Thymus (tissue), 11 donors: ENCODE data around the gene SPIRE1. TPM values are rescaled to one million over a fixed set of nuclear protein-coding genes. Genes with fewer than 3 reads are reported as not detected.
"Not testable (repeated sequence)": the region's sequence is repeated elsewhere in the genome, so short reads cannot be mapped to it uniquely, and the experiment has no call there.

Experiments used
- DNase-seq, 9 donors: peaks; one replicate each; pipeline ENCODE4 v3.0.0-alpha.2; 2013; ENCODE audit warnings: low spot score in 9 of 9, low read depth in 6 of 9, missing footprints in 1 of 9
- H3K27ac ChIP-seq, 2 donors: one replicate each; pipeline ENCODE4 v1.5.1; 2013; ENCODE audit warnings: control low read depth in 1 of 2, low read depth in 1 of 2, low read length in 1 of 2, mild to moderate bottlenecking in 1 of 2, moderate library complexity in 1 of 2
- H3K27me3 ChIP-seq, 2 donors: one replicate each; pipeline ENCODE4 v1.5.1; 2013; ENCODE audit warnings: low read length in 1 of 2; ENCODE audit not compliant: control insufficient read depth in 2 of 2, insufficient read depth in 1 of 2
- H3K36me3 ChIP-seq, 2 donors: one replicate each; pipeline ENCODE4 v1.5.1; 2013; ENCODE audit warnings: low read length in 1 of 2, mild to moderate bottlenecking in 1 of 2, moderate library complexity in 1 of 2; ENCODE audit not compliant: control insufficient read depth in 2 of 2, insufficient read depth in 2 of 2
- H3K4me1 ChIP-seq, 2 donors: one replicate each; pipeline ENCODE4 v1.5.1; 2013; ENCODE audit warnings: low read length in 2 of 2; ENCODE audit not compliant: control insufficient read depth in 2 of 2, insufficient read depth in 2 of 2
- H3K4me3 ChIP-seq, 2 donors: one replicate each; pipeline ENCODE4 v1.5.1; 2013; ENCODE audit warnings: low read length in 2 of 2, control low read depth in 1 of 2, mild to moderate bottlenecking in 1 of 2
- H3K9me3 ChIP-seq, 2 donors: one replicate each; pipeline ENCODE4 v1.5.1; 2013; ENCODE audit warnings: low read length in 1 of 2, mild to moderate bottlenecking in 1 of 2; ENCODE audit not compliant: control insufficient read depth in 2 of 2, insufficient read depth in 1 of 2
- WGBS: extraction: QIAGEN DNeasy Blood & Tissue Kit; methylation state at CpG from one replicate; pipeline ENCODE4 v1.1.7; 2013; 5-methylcytosine and 5-hydroxymethylcytosine counted together
- polyA plus RNA-seq: library from polyadenylated mRNA; stranded (reverse); fragments of 200-250 nt; gene quantifications from one replicate; pipeline ENCODE4 v1.2.3, GENCODE V29; 2013
- total RNA-seq: library from RNA; stranded (reverse); fragments of 120-200 nt; gene quantifications from one replicate; pipeline ENCODE4 v1.2.4, GENCODE V29; 2013
- donor health status: healthy.

Gene SPIRE1
- total and polyA plus RNA-seq, 2 donors: 6.2 to 7.6 TPM

DNA sequence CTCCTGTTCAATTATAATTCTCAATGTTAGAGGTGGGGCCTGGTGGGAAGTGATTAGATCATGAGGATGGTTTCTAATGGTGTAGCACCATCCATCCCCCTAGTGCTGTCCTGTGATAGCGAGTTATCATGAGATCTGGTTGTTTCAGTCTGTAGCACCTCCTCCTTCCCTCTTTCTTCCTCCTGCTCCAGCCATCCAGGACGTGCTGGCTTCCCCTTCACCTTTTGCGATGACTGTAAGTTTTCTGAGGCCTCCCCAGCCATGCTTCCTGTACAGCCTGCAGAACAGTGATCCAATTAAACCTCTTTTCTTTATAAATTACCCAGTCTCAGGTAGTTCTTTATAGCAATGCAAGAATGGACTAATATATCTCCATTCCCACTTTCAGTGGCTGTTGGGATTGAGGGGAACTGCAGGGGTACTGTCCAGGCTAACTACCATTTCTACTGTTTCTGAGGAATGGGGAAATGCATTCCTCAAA, 19.2 kb downstream of the SPIRE1 start:
- Histone ChIP-seq H3K4me3 (no peak overlapping the region), H3K36me3 (no peaks in the 10 kb centered on the region), H3K27ac (no peak overlapping the region), H3K9me3 (no peaks in the 10 kb centered on the region), H3K4me1 (no peaks in the 10 kb centered on the region), H3K27me3 (no peaks in the 10 kb centered on the region)
- 96% methylated on average over 3 of the region's 3 CpGs for WGBS
- DNase-seq: no peak

DNA sequence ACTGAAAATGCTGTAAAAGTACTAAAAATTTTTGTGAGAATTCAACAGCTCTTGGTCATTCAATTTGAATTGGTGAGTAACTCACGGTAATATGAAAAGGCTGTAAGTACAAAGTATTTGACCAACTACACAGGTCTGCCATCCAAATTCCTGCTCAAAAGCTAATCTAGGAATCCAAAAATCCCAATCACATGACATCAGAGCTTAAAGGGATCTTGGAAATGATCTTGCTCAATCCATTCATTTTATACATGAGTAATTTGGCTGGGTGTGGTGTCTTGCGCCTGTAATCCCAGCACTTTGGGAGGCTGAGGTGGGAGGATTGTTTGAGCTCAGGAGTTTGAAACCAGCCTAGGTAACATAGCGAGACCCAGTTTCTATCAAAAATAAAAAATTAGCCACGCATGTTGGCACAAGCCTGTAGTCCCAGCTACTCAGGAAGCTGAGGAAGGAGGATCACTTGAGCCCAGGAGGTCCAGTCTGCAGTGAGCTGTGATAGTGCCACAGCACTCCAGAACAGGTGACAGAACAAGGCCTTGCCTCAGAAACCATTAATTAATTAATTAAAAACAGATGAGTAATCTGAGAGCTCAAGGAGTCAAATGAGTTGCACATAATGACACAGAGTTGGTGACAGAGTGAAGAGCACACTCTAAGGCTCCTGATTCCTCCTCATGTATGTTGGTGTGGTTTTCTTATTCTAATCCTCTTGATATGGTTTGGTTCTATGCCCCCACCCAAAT, 19.8 kb downstream of the SPIRE1 start:
- no peaks in the 10 kb centered on the region for H3K4me1 ChIP-seq
- no peak overlapping the region for H3K4me3 ChIP-seq
- no peaks in the 10 kb centered on the region for H3K36me3 ChIP-seq
- H3K27ac ChIP-seq: no peak overlapping the region
- no peaks in the 10 kb centered on the region for H3K9me3 ChIP-seq
- WGBS: over 99% methylated on average over 4 of the region's 4 CpGs
- no peaks in the 10 kb centered on the region for H3K27me3 ChIP-seq
- no peak for DNase-seq

DNA sequence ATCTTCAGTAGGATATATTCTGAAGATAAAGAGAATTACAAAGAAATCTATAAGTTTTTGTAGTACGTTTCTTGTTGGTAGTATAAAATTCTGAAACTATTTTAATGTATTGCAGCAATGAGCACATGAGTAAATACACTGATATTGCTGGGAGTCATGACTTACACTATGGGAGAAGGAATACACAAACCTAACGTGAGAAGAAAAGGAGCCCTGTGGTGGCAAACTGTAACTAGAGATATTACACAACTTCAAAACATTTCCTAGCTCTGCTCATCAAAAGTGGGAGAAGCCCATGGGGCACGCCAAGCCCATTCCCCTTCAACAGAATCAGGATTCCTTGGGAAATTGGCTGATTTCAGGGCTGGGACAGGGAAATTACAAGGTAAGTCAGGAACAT, 20.5 kb downstream of the SPIRE1 start:
- WGBS: 96% methylated on average over 3 of the region's 3 CpGs
- no peak for DNase-seq
- Histone ChIP-seq H3K27ac (no peak overlapping the region), H3K4me3 (no peak overlapping the region), H3K27me3 (no peaks in the 10 kb centered on the region), H3K9me3 (no peaks in the 10 kb centered on the region), H3K4me1 (no peaks in the 10 kb centered on the region), H3K36me3 (no peaks in the 10 kb centered on the region)

DNA sequence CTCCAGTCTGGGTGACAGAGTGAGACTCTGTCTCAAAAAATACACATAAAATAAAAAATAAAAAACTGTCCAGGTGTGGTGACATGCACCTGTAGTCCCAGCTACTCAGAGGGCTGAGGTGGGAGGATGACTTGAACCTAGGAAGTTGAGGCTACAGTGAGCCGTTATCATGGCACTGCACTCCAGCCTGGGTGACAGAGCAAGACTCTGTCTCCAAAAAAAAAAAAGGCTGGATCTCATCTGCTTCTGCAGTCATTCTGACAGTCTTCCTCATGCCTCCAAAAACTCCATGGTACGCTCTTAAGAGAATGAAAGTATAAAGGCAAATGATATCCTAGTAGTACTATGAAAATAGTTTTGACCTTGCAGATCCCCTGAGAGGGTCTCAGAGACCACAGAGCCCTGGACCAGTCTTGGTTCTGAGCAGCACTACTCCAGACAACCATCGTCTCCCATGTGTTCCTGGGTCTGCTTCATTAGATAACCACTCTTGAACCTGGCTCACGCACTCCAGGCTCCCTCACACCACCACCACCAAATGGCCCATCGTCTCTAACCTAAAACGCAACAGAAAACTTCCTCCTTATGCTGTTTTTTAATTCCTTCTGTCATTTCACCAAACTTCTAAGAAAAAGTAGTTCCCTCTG, 26.0 kb downstream of the SPIRE1 start:
- no peaks in the 10 kb centered on the region for H3K27me3 ChIP-seq
- no peaks in the 10 kb centered on the region for H3K4me1 ChIP-seq
- H3K27ac ChIP-seq: no peak overlapping the region
- no peak overlapping the region for H3K4me3 ChIP-seq
- H3K9me3 ChIP-seq: no peaks in the 10 kb centered on the region
- H3K36me3 ChIP-seq: no peaks in the 10 kb centered on the region
- no peak for DNase-seq
- 80% methylated on average over 6 of the region's 6 CpGs for WGBS

DNA sequence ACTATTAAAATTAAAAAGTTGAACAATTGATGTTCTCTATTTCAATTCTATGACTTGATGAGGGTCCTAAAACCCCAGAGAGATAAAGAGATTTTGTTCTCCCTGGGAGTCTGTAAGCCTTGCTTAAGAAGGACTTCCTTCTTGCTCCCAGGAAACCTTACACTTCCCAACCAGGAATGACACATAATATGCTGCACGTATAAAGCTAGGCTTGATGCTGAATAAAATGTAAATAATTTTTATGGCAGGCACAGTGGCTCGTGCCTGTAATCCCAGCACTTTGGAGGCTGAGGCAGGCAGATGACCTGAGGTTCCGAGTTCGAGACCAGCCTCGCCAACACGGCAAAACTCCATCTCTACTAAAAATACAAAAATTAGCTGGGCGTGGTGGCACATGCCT, 27.8 kb downstream of the SPIRE1 start:
- DNase-seq: no peak
- Histone ChIP-seq H3K4me1 (no peaks in the 10 kb centered on the region), H3K4me3 (no peak overlapping the region), H3K27ac (no peak overlapping the region), H3K36me3 (no peaks in the 10 kb centered on the region), H3K9me3 (no peaks in the 10 kb centered on the region), H3K27me3 (no peaks in the 10 kb centered on the region)
- WGBS: 98% methylated on average over 7 of the region's 7 CpGs

DNA sequence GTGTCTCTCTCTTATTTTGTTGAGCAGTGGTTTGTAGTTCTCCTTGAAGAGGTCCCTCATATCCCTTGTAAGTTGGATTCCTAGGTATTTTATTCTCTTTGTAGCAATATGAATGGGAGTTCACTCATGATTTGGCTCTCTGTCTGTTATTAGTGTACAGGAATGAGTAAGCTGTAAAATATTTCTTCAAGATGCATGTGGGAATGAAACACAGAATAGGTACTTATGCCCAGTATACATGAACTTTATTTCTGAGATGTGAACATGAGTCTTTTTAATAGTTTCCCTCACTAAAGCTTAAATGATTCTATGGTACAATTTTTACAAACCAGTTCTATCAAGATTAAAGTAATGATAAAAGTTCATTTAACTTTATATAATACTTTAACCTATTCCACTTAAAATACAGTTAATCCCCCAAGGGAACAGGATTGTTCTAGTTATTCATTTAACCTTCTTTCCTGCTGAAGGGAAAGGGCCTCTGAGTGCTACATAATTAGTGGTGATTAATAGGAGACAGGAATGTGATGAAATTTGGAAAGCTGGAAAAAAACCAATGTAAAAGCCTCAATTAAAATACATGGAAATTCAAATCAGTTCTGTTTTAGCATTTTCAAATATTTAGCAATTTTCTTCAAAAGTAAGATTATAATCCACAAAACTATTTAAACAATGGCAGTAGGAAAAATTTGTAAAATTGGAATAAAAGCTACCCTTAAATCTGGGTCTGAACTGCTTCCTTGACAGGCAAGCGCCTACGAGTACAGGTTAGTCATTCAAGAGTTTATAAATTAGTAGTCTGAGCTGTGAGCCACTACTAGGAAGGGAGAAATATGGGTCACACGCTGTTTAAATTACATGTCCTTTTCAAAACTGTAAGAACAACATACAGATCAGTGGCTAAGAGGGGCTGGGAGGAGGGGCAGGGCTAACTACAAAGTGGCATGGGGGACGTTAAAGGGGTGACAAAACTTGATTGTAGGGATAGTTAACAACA, 28.9 kb downstream of the SPIRE1 start:
- whole genome bisulfite sequencing: 93% methylated on average over 4 of the region's 4 CpGs
- Histone ChIP-seq H3K36me3 (no peaks in the 10 kb centered on the region), H3K4me1 (no peaks in the 10 kb centered on the region), H3K27ac (no peak overlapping the region), H3K9me3 (no peaks in the 10 kb centered on the region), H3K4me3 (no peak overlapping the region), H3K27me3 (no peaks in the 10 kb centered on the region)
- DNase-seq: no peak

DNA sequence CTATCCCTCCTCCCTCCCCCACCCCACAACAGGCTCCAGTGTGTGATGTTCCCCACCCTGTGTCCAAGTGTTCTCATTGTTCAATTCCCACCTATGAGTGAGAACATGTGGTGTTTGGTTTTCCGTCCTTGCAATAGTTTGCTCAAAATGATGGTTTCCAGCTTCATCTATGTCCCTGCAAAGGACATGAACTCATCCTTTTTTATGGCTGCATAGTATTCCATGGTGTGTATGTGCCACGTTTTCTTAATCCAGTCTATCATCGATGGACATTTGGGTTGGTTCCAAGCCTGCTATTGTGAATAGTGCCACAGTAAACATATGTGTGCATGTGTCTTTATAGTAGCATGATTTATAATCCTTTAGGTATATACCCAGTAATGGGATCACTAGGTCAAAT, 30.7 kb downstream of the SPIRE1 start:
- not testable (repeated sequence) for H3K4me3 ChIP-seq, DNase-seq, H3K4me1 ChIP-seq, H3K27ac ChIP-seq, H3K9me3 ChIP-seq, H3K27me3 ChIP-seq, H3K36me3 ChIP-seq
- 96% methylated on average over 3 of the region's 3 CpGs for WGBS

DNA sequence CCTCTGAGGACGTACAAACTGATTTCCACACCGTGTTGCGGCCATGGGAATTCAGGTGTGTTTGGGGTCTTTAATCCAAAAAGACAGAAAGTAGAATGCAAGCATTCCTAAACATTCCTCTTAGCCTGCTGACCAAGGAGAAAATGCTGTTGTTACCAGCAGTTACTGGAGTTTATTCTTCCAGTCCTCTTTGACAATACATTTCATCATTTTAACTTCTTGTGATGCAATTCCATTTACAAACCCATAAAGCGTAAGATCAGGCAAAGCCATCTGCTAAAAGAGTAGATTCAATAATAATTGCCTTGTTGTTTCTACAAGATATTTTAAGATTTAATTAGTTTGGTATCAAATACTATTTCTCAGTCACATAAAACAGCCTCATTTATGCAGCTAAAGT, 32.7 kb downstream of the SPIRE1 start:
- Histone ChIP-seq H3K27me3 (no peaks in the 10 kb centered on the region), H3K27ac (no peak overlapping the region), H3K4me1 (no peaks in the 10 kb centered on the region), H3K36me3 (no peaks in the 10 kb centered on the region), H3K4me3 (no peak overlapping the region), H3K9me3 (no peaks in the 10 kb centered on the region)
- no peak for DNase-seq
- WGBS: 94% methylated on average over 4 of the region's 4 CpGs
